HCT116 (cell line): ENCODE data around the gene SKA1.

Experiments
- ATF3 ChIP-seq: IDR thresholded peaks from 2 replicates; pipeline ENCODE4 v1.6.1; 2012
- CTCF ChIP-seq, 3 experiments: fragments of 200-600 bp in 1 of 3; sonication (generic) in 1 of 3; IDR thresholded peaks in 2 of 3; conservative IDR thresholded peaks in 1 of 3; 2 replicates each; pipeline ENCODE4 v1.5.1; 2012 to 2017; ENCODE audit warnings: low read depth in 2 of 3, low read length in 2 of 3, antibody characterized with exemption in 1 of 3, borderline replicate concordance in 1 of 3, control low read depth in 1 of 3, mild to moderate bottlenecking in 1 of 3, mixed read lengths in 1 of 3, mixed run types in 1 of 3, moderate library complexity in 1 of 3; ENCODE audit not compliant: insufficient read depth in 1 of 3
- EGR1 ChIP-seq: IDR thresholded peaks from 2 replicates; pipeline ENCODE4 v1.6.1; 2012; ENCODE audit warnings: low read depth
- EZH2 ChIP-seq: fragments of 200-600 bp; sonication (generic); IDR thresholded peaks from 2 replicates; pipeline ENCODE4 v1.6.1; 2017; ENCODE audit warnings: antibody characterized with exemption, mixed run types
- JUND ChIP-seq: IDR thresholded peaks from 2 replicates; pipeline ENCODE4 v1.6.1; 2012
- MAX ChIP-seq: IDR thresholded peaks from 2 replicates; pipeline ENCODE4 v1.6.1; 2012
- POLR2A ChIP-seq: IDR thresholded peaks from 2 replicates; pipeline ENCODE4 v1.7.0; 2011; ENCODE audit warnings: borderline replicate concordance; ENCODE audit not compliant: insufficient read depth, insufficient read length; ENCODE audit errors: extremely low read depth
- POLR2AphosphoS5 ChIP-seq: IDR thresholded peaks from 2 replicates; pipeline ENCODE4 v1.6.1; 2011; ENCODE audit warnings: mild to moderate bottlenecking, low read depth, low read length, moderate library complexity
- RAD21 ChIP-seq: IDR thresholded peaks from 2 replicates; pipeline ENCODE4 v1.6.1; 2012; ENCODE audit warnings: low read depth, mild to moderate bottlenecking
- SP1 ChIP-seq: IDR thresholded peaks from 2 replicates; pipeline ENCODE4 v1.6.1; 2012; ENCODE audit warnings: low read depth
- ZBTB33 ChIP-seq: IDR thresholded peaks from 2 replicates; pipeline ENCODE4 v1.6.1; 2011; ENCODE audit warnings: mild to moderate bottlenecking, low read length, moderate library complexity; ENCODE audit not compliant: insufficient replicate concordance; ENCODE audit errors: extremely low read depth
- ZFX ChIP-seq: fragments of 450-650 bp; IDR thresholded peaks from 2 replicates; pipeline ENCODE4 v1.6.1; 2017
- ZNF274 ChIP-seq: fragments of 200-500 bp; sonication (Bioruptor generic); IDR thresholded peaks from 2 replicates; pipeline ENCODE4 v1.6.1; 2014; ENCODE audit warnings: mild to moderate bottlenecking, low read depth, low read length, inconsistent platforms

- TF ChIP-seq POLR2AphosphoS5 (no peak), CTCF (IDR thresholded peaks at IDR 0.05 in 2 of 3, conservative IDR thresholded peaks at IDR 0.05 in 1 of 3; ENCODE audit: borderline replicate concordance in 1 of 3, insufficient read depth in 1 of 3, low read depth in 2 of 3, low read length in 2 of 3) (peak; percentile 32 to 49 (median 37); a peak in 4 of 6 replicates), EZH2 (no peak), MAX (no peak), POLR2A (no peak), RAD21 (peak; percentile 45; the same call in 1 of the 2 replicates), ATF3 (no peak), ZBTB33 (no peak), EGR1 (no peak), SP1 (no peak), JUND (no peak), ZNF274 (no peak), ZFX (no peak)
Measured at GRCh38 chr18:50429207-50429948, 54.5 kb downstream of the SKA1 start.
